HG02678 (cell line): ENCODE results near the gene SLC7A8.
"Not testable (repeated sequence)": the region's sequence is repeated elsewhere in the genome, so short reads cannot be mapped to it uniquely, and the experiment has no call there.

Experiments
- ATAC-seq: cut with Tn5 transposase; IDR thresholded peaks from one replicate; pipeline ENCODE4 v1.9.1; 2021; ENCODE audit warnings: mild to moderate bottlenecking, moderate library complexity; ENCODE audit not compliant: unreplicated experiment

The SLC7A8 gene

DNA sequence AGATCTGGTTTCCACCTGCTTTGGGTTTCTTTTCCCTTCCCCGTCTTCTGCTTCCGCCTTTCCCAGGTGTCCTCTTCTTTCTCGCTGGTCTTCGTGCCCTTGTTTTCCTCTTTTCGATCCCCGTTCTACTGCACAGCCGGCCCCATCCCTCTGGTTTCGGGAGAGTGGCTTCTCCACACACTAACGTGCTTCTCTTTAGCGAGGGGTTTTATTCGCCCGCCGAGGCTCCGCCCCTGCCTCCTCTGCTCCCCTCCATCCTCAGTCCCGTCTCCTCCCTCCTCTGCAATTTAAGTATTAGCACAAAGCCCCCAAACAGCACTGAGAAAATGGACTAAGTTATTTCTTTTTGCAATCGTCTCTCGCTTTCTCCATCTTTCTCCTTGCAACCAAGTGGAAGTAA lies at the start of gene SLC7A8:
SLC7A8 (minus strand) TSS at position 182 of the 400 bp plus-strand sequence. CDS start 746 bp downstream, outside the sequence.
- ATAC-seq = no peak

DNA sequence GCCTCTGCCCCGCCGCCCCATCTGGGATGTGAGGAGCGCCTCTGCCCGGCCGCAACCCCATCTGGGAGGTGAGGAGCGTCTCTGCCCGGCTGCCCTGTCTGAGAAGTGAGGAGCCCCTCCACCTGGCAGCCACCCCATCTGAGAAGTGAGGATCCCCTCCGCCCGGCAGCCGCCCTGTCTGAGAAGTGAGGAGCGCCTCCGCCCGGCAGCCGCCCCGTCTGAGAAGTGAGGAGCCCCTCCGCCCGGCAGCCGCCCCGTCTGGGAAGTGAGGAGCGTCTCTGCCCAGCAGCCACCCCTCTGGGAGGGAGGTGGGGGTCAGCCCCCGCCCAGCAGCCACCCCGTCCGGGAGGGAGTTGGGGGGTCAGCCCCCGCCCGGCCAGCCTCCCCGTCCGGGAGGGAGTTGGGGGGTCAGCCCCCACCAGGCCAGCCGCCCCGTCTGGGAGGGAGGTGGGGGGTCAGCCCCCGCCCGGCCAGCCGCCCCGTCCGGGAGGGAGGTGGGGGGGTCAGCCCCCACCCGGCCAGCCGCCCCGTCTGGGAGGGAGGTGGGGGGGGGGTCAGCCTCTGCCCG lies 48.9 kb upstream of the SLC7A8 start:
- not testable (repeated sequence) for ATAC-seq

DNA sequence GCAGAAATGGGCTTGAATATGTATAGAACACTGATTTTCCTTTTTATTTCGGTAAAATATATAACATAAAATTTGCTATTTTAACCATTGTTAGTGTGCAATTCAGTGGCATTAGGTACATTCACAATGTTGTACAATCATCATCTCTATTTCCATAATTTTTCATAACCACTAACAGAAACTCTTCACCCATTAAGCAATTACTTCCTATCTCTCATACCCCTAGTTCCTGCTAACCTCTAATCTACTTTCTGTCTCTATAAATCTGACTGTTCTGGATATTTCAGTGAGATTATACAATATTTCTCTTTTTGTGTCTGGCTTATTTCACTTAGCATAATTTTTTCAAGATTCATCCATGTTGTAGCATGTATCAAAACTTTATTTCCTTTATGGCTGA lies 45.4 kb upstream of the SLC7A8 start:
- no peak for ATAC-seq

DNA sequence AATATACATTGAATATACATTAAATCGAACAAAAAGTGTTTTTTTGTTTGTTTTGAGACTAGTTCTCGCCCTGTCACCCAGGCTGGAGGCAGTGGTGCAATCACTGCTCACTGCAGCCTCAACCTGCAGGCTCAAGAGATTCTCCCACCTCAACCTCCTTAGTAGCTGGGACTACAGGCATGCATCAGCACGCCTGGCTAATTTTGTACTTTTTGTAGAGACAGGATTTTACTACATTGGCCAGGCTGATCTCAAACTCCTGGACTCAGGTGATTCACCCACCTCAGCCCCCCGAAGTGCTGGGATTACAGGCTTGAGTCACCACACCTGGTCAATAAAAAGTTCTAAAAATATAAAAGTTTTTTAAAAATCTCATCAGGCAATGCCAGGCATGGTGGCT lies 44.1 kb upstream of the SLC7A8 start:
- no peak for ATAC-seq

DNA sequence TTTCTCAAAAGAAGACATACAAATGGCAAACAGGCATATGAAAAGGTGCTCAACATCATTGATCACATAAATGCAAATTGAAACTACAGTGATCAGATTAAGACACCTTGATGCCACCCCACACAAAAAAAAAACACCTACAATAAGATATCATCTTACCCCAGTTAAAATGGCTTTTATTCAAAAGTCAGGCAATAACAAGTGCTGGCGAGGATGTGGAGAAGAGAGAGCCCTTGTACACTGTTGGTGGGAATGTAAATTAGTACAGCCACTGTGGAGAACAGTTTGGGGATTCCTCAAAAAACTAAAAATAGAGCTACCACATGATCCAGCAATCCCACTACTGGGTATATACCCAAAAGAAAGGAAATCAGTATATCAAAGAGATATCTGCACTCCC lies 41.5 kb upstream of the SLC7A8 start:
- not testable (repeated sequence) for ATAC-seq

DNA sequence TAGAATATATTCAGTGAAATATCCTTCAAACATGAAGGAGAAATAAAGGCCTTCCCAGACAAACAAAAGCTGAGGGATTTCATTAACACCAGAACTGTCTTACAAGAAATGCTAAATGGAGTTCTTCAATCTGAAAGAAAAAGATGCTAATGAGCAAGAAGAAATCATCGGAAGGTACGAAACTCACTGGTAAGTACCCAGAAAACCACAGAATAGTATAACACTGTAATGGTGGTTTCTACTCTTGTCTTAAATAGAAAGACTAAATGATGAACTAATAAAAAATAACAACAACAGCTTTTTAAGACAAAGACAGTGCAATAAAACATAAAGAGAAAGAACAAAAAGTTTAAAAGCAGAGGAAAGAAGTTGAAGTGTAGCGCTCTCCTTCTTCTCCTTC lies 35.6 kb upstream of the SLC7A8 start:
- no peak for ATAC-seq

DNA sequence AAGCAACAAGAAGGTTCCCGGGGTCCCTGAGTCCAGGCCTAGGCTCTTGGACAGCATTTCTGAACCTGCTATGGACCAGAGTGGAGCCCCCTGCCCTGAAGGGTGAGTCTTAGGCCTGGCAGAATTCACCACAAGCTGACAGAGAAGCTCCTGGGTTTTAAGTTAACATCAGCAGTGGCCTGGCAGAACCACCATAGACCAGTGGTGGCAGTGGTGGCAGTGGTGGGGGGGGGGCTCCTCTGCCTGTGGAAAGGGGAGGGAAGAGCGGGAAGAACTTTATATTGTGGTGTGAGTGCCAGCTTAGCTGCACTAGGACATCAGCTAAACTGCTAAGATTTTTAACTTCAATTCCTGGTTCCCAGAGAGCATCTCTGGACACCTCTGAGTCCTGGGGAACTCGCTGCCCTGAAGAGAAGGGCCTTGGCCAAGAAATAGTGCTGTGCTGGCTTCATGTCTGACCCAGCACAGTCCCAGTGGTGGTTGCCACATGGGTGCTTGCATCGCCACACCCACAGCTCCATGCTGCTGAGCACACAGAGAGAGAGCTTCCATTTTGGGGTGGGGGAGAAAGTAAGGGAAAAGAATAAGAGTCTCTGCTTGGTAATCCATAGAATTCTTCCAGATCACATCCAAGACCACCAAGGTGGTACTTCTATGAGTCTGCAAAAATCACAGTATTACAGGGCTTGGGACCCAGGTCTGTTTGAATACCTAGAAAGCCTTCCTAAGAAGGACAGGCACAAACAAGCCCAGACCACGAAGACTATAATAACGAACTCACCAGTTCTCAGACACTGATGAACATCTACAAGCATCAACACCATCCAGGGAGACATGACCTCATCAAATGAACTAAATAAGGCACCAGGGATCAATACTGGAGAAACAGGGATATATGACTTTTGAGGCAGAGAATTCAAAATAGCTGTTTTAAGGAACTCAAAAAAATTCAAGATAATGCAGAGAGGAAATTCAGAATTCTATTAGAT lies 33.9 kb upstream of the SLC7A8 start:
- ATAC-seq = no peak

DNA sequence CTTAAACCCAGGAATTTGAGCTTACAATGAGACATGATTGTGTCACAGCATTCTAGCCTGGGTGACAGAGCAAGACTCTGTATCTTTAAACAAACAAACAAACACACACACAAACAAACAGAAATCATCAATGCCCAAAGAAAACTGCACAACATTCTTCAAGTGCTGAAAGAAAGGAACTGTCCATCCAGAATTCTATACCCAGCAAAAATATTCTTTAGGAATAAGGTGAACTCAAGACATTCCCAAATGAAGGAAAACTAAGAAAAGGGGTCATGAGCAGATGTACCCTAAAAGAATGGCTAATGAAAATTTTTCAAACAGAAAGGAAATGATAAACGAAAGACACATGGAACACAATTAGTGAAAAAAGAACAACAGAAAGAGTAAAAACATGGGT lies 32.0 kb upstream of the SLC7A8 start:
- ATAC-seq = no peak

DNA sequence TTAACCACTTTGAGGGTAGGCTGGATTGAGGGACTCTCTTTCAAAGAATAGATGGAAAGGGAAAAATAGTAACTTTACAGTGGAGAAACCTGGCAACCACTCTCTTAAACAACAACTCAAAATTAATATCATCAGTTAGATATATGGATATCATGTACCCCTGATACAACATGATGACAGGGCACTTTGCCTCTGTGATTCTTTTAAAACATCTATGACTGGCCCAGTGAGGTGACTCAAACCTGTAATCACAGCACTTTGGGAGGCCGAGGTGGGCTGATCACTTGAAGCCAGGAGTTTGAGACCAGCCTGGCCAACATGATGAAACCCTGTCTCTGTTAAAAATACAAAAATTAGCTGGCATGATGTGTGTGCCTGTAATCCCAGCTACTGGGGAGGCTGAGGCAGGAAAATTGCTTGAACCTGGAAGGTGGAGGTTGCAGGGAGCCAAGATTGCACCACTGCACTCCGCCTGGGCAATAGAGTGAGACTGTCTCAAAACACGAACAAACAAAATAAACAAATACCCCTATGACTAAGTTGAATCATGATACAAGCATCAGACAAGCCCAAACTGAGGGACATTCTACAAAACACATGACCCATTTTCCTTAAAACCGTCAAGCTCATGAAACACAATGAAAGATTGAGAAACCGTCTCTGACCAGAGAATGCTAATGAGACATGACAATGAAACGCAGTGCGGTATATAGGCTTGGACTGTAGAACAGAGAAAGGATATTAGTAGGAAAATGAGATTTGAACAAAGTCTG lies 26.4 kb upstream of the SLC7A8 start:
- ATAC-seq = no peak

DNA sequence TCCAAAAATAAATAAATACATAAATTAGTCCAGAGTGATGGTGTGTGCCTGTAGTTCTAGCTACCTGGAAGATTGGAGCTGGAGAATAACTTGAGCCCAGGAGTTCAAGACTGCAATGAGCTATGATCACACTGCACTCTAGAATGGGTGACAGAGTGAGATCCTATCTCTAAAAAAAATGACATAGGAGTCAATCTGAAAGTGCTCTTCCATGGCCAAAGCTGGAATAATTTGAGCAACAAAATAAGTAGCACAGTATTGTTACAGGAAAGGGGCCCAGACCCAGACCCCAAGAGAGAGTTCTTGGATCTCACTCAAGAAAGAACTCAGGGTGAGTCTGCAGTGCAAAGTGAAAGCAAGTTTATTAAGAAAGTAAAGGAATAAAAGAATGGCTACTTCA lies 24.9 kb upstream of the SLC7A8 start:
- ATAC-seq = no peak

DNA sequence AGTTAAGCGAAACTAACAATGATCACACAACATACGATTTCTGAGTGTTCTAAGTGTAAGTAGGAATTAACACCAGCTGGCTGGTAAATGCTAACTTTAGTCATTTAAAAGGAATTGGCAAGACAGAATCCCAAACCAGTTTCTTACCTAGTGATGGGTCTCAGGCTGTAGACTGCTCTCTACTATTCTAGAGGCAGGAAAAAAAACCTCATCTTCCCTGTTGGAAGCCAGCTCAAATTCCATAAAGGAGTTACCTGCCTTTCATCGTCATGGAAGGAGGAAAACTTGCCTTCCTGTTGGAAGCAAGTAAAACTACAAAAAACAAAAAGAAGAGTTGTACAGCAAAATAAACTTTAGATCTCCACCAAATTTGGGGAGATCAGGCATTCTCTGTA lies 23.7 kb upstream of the SLC7A8 start:
- no peak for ATAC-seq

DNA sequence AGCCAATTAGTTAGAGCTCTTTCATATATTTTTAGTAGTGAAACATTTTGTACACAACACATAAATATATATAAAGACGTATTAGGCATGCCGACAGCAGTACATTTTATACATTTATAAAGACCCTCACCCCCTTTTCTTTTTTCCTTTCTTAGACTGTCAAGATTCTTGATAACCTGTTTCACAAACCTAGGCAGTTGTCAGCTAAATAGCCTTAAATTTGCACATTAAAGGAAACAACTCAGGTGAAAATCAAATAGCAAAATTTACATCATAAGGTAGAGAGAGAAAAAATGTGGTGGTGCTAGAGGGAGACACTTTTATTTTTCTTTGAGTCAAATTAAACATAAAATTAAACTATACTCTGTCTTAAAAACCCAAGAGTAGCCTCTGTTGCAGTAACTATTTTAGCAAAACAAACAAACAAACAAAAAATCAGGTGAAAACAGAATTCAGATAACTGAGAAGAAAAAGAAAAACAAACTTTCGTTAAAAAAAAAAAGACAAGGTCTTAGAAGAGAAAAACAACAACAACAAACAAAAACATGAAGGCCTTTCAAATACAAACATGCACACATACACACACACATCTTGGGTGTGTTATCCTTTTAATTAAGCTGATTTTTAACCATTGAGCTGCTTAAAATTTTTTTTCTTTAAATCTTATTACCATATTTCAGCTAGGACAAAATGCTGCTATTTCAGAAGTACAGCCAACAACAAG lies 23.1 kb upstream of the SLC7A8 start:
- no peak for ATAC-seq

DNA sequence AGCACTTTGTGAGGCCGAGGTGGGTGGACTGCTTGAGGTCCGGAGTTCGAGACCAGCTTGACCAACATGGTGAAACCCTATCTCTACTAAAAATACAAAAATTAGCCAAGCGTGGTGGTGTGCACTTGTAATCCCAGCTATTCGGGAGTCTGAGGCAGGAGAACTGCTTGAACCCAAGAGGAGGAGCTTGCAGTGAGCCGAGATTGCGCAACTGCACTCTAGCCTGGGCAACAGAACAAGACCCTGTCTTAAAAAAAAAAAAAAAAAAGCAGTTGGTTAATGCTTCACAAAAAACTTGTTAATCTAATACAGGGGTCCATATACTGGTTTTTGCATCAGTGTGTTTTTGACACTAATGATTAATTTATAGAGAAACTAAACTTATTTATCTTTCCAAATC lies 18.5 kb upstream of the SLC7A8 start:
- ATAC-seq = no peak

DNA sequence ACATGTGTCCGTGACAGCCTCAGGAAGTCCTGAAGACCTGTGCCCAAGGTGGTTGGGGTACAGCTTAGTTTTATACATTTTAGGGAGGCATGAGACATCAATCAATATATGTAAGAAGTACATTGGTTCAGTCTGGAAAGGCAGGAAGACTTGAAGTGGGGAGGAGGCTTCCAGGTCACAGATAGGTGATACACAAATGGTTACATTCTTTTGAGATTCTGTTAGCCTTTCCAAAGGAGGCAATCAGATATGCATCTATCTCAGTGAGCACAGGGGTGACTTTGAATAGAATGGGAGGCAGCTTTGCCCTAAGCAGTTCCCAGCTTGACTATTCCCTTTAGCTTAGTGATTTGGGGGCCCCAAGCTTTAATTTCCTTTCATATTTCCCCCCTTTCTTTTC lies 15.7 kb upstream of the SLC7A8 start:
- ATAC-seq = not testable (repeated sequence)

DNA sequence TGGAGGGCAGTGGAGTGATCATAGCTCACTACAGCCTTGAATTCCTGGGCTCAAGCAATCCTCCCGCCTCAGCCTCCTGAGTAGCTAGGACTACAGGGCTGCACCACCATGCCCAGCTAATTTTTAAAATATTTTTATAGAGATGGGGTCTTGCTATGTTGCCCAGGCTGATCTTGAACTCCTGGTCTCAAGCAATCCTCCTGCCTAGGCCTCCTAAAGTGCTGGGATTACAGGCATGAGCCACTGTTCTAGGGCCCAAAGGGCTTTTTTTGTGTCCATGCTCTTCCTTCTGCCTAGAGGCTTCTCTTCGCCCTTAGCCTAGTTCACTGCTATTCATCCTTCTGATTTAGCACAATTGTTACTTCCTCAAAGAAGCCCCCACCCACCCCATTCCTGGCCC lies 13.0 kb upstream of the SLC7A8 start:
- not testable (repeated sequence) for ATAC-seq

DNA sequence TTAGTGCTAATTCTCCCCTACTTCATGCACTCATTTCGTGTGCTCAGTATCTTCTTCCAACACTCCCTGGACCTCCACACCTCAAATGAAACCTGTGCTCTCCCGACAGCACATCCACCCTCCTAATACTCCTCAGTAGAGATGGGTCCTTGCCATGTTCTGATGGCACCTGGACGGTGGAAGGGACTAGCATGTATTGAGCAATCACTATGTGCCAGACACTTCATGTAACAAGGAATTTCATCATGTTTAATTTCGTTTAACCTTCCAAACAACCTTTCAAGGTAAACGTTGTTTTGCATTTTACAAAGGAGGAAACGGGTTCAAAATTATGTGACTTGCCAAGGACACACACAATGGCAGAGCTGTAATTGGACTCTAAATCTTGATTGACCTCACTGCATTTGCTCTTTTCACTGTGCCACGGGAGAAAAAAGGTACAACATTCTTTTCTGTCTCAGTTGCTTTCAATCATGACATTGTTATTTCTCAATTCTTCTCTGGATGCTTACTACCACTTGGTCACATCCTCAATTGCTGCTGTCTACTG lies 12.2 kb upstream of the SLC7A8 start:
- no peak for ATAC-seq

DNA sequence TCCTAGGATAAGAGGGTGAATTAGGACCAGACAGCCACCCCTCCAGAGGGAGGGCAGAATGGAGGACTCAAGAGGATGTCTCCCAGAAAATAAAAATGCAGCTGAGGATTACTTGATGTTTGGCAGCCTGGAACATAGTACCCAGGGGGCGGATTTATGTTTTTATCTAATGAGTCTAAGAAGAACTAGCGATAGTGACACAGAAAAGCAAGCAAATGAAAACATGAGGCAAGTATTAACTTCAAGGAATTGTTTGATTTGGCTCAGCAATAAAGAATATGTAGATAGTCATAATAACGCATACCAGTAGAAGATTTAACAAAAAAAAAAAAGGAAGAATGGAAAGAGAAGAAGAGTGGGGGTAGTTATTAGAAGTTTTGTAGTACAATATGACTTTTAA lies 10.0 kb upstream of the SLC7A8 start:
- ATAC-seq = no peak

DNA sequence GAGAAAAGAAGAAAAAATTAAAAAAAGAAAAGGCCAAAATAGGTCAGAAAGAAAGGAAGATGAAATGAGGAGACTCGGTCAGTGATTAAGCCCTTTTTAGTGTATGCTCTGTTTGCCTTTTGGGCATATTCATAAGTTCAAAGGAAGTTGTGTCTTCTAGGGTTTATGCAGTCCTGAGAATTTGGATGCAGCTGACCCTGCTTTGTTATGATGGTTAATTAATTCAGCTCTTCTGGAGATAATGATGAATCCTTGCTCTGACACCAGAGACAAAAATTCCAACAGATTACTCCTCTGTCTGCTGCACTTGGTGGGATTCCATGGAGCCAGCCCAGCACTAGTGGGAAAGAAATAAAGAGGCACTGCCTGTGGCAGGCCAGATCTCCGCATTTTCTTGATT lies 4.5 kb upstream of the SLC7A8 start:
- ATAC-seq = no peak

DNA sequence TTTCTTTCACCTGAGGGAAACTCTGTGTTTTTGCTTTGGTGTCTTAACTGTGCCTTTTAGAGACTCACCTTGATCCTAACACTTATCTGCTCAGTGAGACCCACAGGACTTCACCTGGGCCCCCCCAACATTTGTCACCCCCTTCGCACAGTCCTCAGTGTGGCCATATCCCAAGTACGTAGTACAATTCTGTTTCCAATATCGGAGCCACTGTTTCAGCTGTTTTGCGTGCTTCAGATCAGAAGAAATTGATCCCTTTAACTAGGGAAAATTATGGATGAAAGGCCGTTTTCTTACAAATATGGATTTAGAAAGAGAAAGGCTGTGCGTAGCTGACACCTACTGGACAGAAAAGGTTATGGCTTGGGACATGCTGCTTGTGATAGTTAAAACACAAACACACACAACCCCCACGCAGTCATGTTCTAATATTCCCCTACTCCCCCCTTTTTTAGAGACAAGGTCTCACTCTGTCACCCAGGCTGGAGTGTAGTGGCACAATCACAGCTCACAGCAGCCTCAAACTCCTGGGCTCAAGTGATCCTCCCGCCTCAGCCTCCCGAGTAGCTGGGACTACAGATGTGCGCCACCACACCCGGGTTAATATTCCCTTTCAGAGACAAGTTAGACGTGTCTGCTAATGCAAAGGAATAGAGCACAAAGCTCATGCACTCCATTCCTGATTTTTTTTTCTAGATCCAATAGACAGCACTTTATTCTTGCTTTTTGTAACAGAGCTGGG lies 3.6 kb upstream of the SLC7A8 start:
- ATAC-seq = no peak

DNA sequence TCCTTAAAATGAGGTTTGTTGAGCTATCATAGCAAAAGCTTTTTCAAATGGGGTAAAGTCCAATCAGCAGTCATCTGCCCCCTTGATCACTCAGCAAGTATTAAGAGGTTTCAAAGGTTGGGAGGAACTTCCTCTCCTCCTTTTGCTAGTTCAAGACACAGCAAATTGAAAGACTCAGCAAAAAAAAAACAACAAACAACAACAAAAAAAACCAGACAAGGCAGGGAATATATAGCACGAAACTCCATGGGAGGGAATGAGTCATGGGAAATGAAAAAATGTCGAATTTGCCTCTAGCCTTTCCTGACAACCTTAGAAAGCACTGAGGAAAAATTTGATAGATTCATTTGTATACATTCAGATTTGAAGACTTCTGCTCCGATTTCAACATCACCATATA lies 1.6 kb upstream of the SLC7A8 start:
- no peak for ATAC-seq
